ENCODE data around the gene EIF4E2. TPM values are rescaled to one million over a fixed set of nuclear protein-coding genes. Genes with fewer than 3 reads are reported as not detected.

Gene EIF4E2
- total and polyA plus RNA-seq, 2 of the 13 experiments (the other 11 are each of a cell fraction or from before 2014, with no cell fraction given) = 25.0 to 101 TPM

GRCh38 chr2:232592772-232593395 lies 42.4 kb downstream of the EIF4E2 start:
- Histone ChIP-seq H3K27ac (ENCODE audit: extremely low read length, insufficient read depth, low read length) (no peak overlapping the region), H3K9me3 (ENCODE audit: low read length) (no peaks in the 10 kb centered on the region), H3K27me3 (ENCODE audit: control insufficient read depth in 1 of 2, insufficient read depth in 2 of 2, low read length in 2 of 2) (no peaks in the 10 kb centered on the region; a peak in 1 of 5 replicates), H3K4me2 (ENCODE audit: low read depth, low read length) (no peak overlapping the region), H3K4me3 (replicated peaks in 1 of 3; ENCODE audit: insufficient read depth in 1 of 3, low read depth in 2 of 3, low read length in 3 of 3) (no peak overlapping the region), H4K20me1 (ENCODE audit: insufficient read depth, low read length) (no peaks in the 10 kb centered on the region), H3K9ac (ENCODE audit: insufficient read depth, low read depth, low read length) (no peak overlapping the region), H3K4me1 (ENCODE audit: insufficient read depth, low read length) (no peaks in the 10 kb centered on the region; the same call in 1 of the 2 replicates), H3K79me2 (ENCODE audit: insufficient read depth, low read length) (no peaks in the 10 kb centered on the region), H2AFZ (ENCODE audit: low read length) (no peak overlapping the region), H3K36me3 (replicated peaks in 1 of 2; ENCODE audit: control insufficient read depth in 1 of 2, insufficient read depth in 2 of 2, low read length in 2 of 2) (no peaks in the 10 kb centered on the region)
- 14% methylated on average over 3 of the region's 3 CpGs for WGBS (ENCODE audit: low lambda C conversion rate)
- ATAC-seq = peak; percentile 83
- in situ Hi-C loops (cut with HindIII; ENCODE audit: extremely low pct_ligation_motif_present, low pct_unique_long_range_greater_than_20kb) = no loop called here
- POLR2A ChIA-PET = no interaction called here
- no TSS peak for BruUV-seq (replicated peaks)
- peak; percentile 29 for DNase-seq (ENCODE audit: low spot score)
- CTCF ChIA-PET (ENCODE audit: low intra/inter-chr PET ratio, low total read pairs) = no interaction called here
- intact Hi-C loops (cut with micrococcal nuclease; ENCODE audit: unreplicated experiment) = loop anchor here (1.0 kb wide), 1 partner anchor 56 kb away; no protein-coding TSS in a partner anchor
- peak; percentile 78 for FAIRE-seq
- TF ChIP-seq RERE (CRISPR knock-in tag; IDR thresholded peaks at IDR 0.05; ENCODE audit: low read depth) (no peak), ZNF513 (CRISPR knock-in tag; conservative IDR thresholded peaks at IDR 0.05) (no peak), RAD21 (CRISPR knock-in tag; IDR thresholded peaks at IDR 0.05) (0 out of 2 replicates have a peak, but pooled peaks have one; percentile 25), CEBPZ (IDR thresholded peaks at IDR 0.05; ENCODE audit: low read length) (no peak), KDM3A (CRISPR knock-in tag; IDR thresholded peaks at IDR 0.05; ENCODE audit: low read depth) (no peak), HNF1B (CRISPR knock-in tag; IDR thresholded peaks at IDR 0.05) (0 out of 2 replicates have a peak, but pooled peaks have one; percentile 33), ZNF672 (CRISPR knock-in tag; IDR thresholded peaks at IDR 0.05) (no peak), ZFAT (CRISPR knock-in tag; conservative IDR thresholded peaks at IDR 0.05) (no peak), STAG1 (CRISPR knock-in tag; IDR thresholded peaks at IDR 0.05) (peak; percentile 45), ZNF678 (CRISPR knock-in tag; IDR thresholded peaks at IDR 0.05) (no peak), KLF13 (CRISPR knock-in tag; IDR thresholded peaks at IDR 0.05) (no peak)

All from HepG2 (cell line).